RPMI7951 (cell line): ENCODE measurements around the gene SEMA5A. TPM values are rescaled to one million over a fixed set of nuclear protein-coding genes. Genes with fewer than 3 reads are reported as not detected.

ENCODE experiments used
- DNase-seq: peaks from one replicate; pipeline ENCODE4 v3.0.0-alpha.2; 2012; ENCODE audit warnings: low read depth
- total RNA-seq: library from RNA; depleted of rRNA; stranded (reverse); fragments of >200 nt; shearing (Covaris generic); gene quantifications from 2 replicates; pipeline ENCODE4 v1.2.3, GENCODE V29; 2014

Gene SEMA5A
- total RNA-seq, 1 experiment from 2014 or later = 14.3 TPM

GRCh38 chr5:9212605-9213004 lies 333.3 kb downstream of the SEMA5A start:
- no peak for DNase-seq

GRCh38 chr5:9209846-9210492 lies 335.9 kb downstream of the SEMA5A start:
- DNase-seq = peak; percentile 60

- peak; percentile 50 for DNase-seq
Measured at GRCh38 chr5:9207817-9208418, 338.0 kb downstream of the SEMA5A start.

- no peak for DNase-seq
Measured at GRCh38 chr5:9202636-9203035, 343.2 kb downstream of the SEMA5A start.

GRCh38 chr5:9201761-9202160 lies 344.1 kb downstream of the SEMA5A start:
- no peak for DNase-seq

GRCh38 chr5:9201011-9201410 lies 344.9 kb downstream of the SEMA5A start:
- DNase-seq = no peak

GRCh38 chr5:9198394-9198793 lies 347.5 kb downstream of the SEMA5A start:
- peak; percentile 33 for DNase-seq

GRCh38 chr5:9197881-9198260 lies 348.0 kb downstream of the SEMA5A start:
- DNase-seq = peak; percentile 37

- DNase-seq = peak; percentile 63
Measured at GRCh38 chr5:9196403-9197227, 349.3 kb downstream of the SEMA5A start.

GRCh38 chr5:9194509-9194908 lies 351.4 kb downstream of the SEMA5A start:
- DNase-seq = peak; percentile 61

GRCh38 chr5:9192266-9192665 lies 353.6 kb downstream of the SEMA5A start:
- DNase-seq = no peak

GRCh38 chr5:9189681-9190080 lies 356.2 kb downstream of the SEMA5A start:
- no peak for DNase-seq

GRCh38 chr5:9188956-9189355 lies 356.9 kb downstream of the SEMA5A start:
- DNase-seq = no peak

- peak; percentile 91 for DNase-seq
Measured at GRCh38 chr5:9188131-9188530, 357.7 kb downstream of the SEMA5A start.

- no peak for DNase-seq
Measured at GRCh38 chr5:9187614-9188013, 358.3 kb downstream of the SEMA5A start.

- no peak for DNase-seq
Measured at GRCh38 chr5:9186069-9186468, 359.8 kb downstream of the SEMA5A start.

- DNase-seq = no peak
Measured at GRCh38 chr5:9183992-9184391, 361.9 kb downstream of the SEMA5A start.

GRCh38 chr5:9182899-9183695 lies 362.8 kb downstream of the SEMA5A start:
- DNase-seq = no peak

GRCh38 chr5:9176641-9177040 lies 369.2 kb downstream of the SEMA5A start:
- DNase-seq = no peak

- DNase-seq = peak; percentile 49
Measured at GRCh38 chr5:9174446-9174845, 371.4 kb downstream of the SEMA5A start.

- DNase-seq = peak; percentile 69
Measured at GRCh38 chr5:9173281-9174048, 372.4 kb downstream of the SEMA5A start.
